ENCODE results near the gene CAMKK2. TPM values are rescaled to one million over a fixed set of nuclear protein-coding genes. Genes with fewer than 3 reads are reported as not detected.

Gene CAMKK2
- total and polyA plus RNA-seq, 2 of the 4 experiments (the other 2 are of a cell fraction): 15.2 to 24.7 TPM

DNA sequence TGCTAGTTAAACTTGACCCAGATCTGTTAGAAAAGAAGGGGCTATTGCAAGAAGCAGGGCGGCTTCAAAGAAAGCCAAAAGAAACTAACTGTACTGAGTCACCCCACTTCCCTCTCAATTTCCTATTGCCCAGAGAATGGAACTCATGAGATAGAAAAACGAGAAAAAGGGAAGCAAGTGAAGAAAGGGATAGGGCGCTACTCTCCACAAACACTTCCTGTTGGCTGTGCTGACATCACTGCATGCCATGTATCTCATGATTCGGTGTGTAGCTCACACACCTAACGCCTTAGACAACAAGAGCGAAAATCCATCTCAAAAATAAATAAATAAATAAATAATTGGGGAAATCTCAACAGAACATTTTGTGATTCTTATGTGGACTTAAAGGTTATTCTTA lies 99.6 kb downstream of the CAMKK2 start:
- H3K4me1 ChIP-seq (ENCODE audit: control insufficient read depth, insufficient read depth, low read length): peaks cover 4% of the 10 kb centered on the region
- H4K8ac ChIP-seq (ENCODE audit: low read depth in 2 of 2, low read length in 2 of 2): no peak overlapping the region
- dilution Hi-C loops (cut with HindIII; ENCODE audit: low sequenced_read_pairs, unreplicated experiment): no loop called here
- H3K9ac ChIP-seq (ENCODE audit: low read depth, low read length): no peak overlapping the region
- no peak overlapping the region for H2BK15ac ChIP-seq (ENCODE audit: low read depth, low read length)
- no peak overlapping the region for H3K56ac ChIP-seq (ENCODE audit: extremely low read depth, insufficient read depth, low read length)
- no CpG with 5 or more reads among the region's 6 CpGs for WGBS, 2 experiments (ENCODE audit: extremely low coverage in 2 of 2, insufficient read length in 1 of 2)
- ChIA-PET POLR2A (ENCODE audit: unreplicated experiment) (no interaction called here), CTCF (no interaction called here)
- peaks cover 6% of the 10 kb centered on the region for H3K9me1 ChIP-seq (ENCODE audit: insufficient read depth, low read length)
- peak overlapping the region; percentile 61 for H2AK9ac ChIP-seq (replicated peaks; ENCODE audit: low read depth, low read length, poor library complexity)
- no peak overlapping the region for H4K5ac ChIP-seq (ENCODE audit: low read depth, low read length)
- no peaks in the 10 kb centered on the region for H3K9me3 ChIP-seq (ENCODE audit: control insufficient read depth, insufficient read depth, low read length)
- no peak for DNase-seq
- intact Hi-C loops (cut with micrococcal nuclease): no loop called here
- no peak overlapping the region for H3K4ac ChIP-seq (ENCODE audit: low read depth, low read length)
- no peak overlapping the region for H2AK5ac ChIP-seq (ENCODE audit: low read depth, low read length)
- no peak overlapping the region for H3K4me2 ChIP-seq (ENCODE audit: low read depth, low read length)
- no peak overlapping the region for H3K23ac ChIP-seq (ENCODE audit: low read depth, low read length)
- H3K79me1 ChIP-seq (ENCODE audit: low read depth in 1 of 2, low read length in 2 of 2): no peaks in the 10 kb centered on the region
- no peak overlapping the region for H4K91ac ChIP-seq (ENCODE audit: insufficient read depth, low read depth, low read length)
- no peak for TF ChIP-seq RFX5 (IDR thresholded peaks at IDR 0.05; ENCODE audit: low read depth, low read length)
- no peak for TF ChIP-seq NFE2L2 (IDR thresholded peaks at IDR 0.05; ENCODE audit: low read depth, low read length)
- no peak for TF ChIP-seq CEBPB (IDR thresholded peaks at IDR 0.05; ENCODE audit: low read depth, low read length)
- no peak for TF ChIP-seq SMC3 (IDR thresholded peaks at IDR 0.05; ENCODE audit: low read depth, low read length)
- TF ChIP-seq MXI1 (IDR thresholded peaks at IDR 0.05; ENCODE audit: borderline replicate concordance, low read depth, low read length): no peak
- TF ChIP-seq, protein P1, sequence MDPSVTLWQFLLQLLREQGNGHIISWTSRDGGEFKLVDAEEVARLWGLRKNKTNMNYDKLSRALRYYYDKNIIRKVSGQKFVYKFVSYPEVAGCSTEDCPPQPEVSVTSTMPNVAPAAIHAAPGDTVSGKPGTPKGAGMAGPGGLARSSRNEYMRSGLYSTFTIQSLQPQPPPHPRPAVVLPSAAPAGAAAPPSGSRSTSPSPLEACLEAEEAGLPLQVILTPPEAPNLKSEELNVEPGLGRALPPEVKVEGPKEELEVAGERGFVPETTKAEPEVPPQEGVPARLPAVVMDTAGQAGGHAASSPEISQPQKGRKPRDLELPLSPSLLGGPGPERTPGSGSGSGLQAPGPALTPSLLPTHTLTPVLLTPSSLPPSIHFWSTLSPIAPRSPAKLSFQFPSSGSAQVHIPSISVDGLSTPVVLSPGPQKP (IDR thresholded peaks at IDR 0.05; ENCODE audit: borderline replicate concordance, low read depth, low read length): no peak
- no peak for TF ChIP-seq CHD1 (IDR thresholded peaks at IDR 0.05; ENCODE audit: low read depth, low read length)
- TF ChIP-seq, protein P2, sequence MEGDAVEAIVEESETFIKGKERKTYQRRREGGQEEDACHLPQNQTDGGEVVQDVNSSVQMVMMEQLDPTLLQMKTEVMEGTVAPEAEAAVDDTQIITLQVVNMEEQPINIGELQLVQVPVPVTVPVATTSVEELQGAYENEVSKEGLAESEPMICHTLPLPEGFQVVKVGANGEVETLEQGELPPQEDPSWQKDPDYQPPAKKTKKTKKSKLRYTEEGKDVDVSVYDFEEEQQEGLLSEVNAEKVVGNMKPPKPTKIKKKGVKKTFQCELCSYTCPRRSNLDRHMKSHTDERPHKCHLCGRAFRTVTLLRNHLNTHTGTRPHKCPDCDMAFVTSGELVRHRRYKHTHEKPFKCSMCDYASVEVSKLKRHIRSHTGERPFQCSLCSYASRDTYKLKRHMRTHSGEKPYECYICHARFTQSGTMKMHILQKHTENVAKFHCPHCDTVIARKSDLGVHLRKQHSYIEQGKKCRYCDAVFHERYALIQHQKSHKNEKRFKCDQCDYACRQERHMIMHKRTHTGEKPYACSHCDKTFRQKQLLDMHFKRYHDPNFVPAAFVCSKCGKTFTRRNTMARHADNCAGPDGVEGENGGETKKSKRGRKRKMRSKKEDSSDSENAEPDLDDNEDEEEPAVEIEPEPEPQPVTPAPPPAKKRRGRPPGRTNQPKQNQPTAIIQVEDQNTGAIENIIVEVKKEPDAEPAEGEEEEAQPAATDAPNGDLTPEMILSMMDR (conservative IDR thresholded peaks at IDR 0.05; ENCODE audit: low read depth, low read length): no peak
- no peak overlapping the region for H3K27ac ChIP-seq (ENCODE audit: insufficient read depth, low read length)
- 0 out of 2 replicates have a peak overlapping the region, but pooled peaks have one; percentile 29 for H3K14ac ChIP-seq (replicated peaks; ENCODE audit: low read depth, low read length)
- peaks cover 6% of the 10 kb centered on the region; the same call in 1 of the 2 replicates for H3K27me3 ChIP-seq (ENCODE audit: control insufficient read depth, insufficient read depth, low read length)
- H2BK120ac ChIP-seq (ENCODE audit: low read depth, low read length): no peak overlapping the region
- H2BK20ac ChIP-seq (ENCODE audit: low read depth, low read length): no peak overlapping the region
- H3K18ac ChIP-seq (ENCODE audit: low read depth, low read length): no peak overlapping the region
- H3K4me3 ChIP-seq (ENCODE audit: insufficient read depth, low read depth, low read length): no peak overlapping the region
- in situ Hi-C loops (cut with MboI; ENCODE audit: low sequenced_read_pairs): no loop called here
- no peak for ATAC-seq (ENCODE audit: low read depth)
- H2BK5ac ChIP-seq (ENCODE audit: low read depth, low read length, poor library complexity, severe bottlenecking): no peak overlapping the region
- BruUV-seq (replicated peaks): no TSS peak
- H3K36me3 ChIP-seq (ENCODE audit: control insufficient read depth, insufficient read depth, low read length): no peaks in the 10 kb centered on the region
- no peak overlapping the region for H2AFZ ChIP-seq (replicated peaks; ENCODE audit: low read length, poor library complexity)
- no peaks in the 10 kb centered on the region for H4K20me1 ChIP-seq (ENCODE audit: insufficient read depth, low read length)
